ENCODE measurements around the gene HS6ST2.

- TF ChIP-seq ZNF677 (tag by site-specific recombination; IDR thresholded peaks at IDR 0.05) (no peak), ZBTB1 (tag by site-specific recombination; IDR thresholded peaks at IDR 0.05) (no peak), ZNF426 (tag by site-specific recombination; IDR thresholded peaks at IDR 0.05) (no peak), ZNF626 (tag by site-specific recombination; IDR thresholded peaks at IDR 0.05) (no peak), REST (tag by site-specific recombination; IDR thresholded peaks at IDR 0.05) (no peak), ZFP3 (tag by site-specific recombination; IDR thresholded peaks at IDR 0.05; ENCODE audit: low read depth) (no peak), ZNF707 (tag by site-specific recombination; IDR thresholded peaks at IDR 0.05) (no peak)
- TF ChIP-seq, protein P1, sequence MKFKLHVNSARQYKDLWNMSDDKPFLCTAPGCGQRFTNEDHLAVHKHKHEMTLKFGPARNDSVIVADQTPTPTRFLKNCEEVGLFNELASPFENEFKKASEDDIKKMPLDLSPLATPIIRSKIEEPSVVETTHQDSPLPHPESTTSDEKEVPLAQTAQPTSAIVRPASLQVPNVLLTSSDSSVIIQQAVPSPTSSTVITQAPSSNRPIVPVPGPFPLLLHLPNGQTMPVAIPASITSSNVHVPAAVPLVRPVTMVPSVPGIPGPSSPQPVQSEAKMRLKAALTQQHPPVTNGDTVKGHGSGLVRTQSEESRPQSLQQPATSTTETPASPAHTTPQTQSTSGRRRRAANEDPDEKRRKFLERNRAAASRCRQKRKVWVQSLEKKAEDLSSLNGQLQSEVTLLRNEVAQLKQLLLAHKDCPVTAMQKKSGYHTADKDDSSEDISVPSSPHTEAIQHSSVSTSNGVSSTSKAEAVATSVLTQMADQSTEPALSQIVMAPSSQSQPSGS (tag by site-specific recombination; IDR thresholded peaks at IDR 0.05; ENCODE audit: low read depth): no peak
- TF ChIP-seq, protein P2, sequence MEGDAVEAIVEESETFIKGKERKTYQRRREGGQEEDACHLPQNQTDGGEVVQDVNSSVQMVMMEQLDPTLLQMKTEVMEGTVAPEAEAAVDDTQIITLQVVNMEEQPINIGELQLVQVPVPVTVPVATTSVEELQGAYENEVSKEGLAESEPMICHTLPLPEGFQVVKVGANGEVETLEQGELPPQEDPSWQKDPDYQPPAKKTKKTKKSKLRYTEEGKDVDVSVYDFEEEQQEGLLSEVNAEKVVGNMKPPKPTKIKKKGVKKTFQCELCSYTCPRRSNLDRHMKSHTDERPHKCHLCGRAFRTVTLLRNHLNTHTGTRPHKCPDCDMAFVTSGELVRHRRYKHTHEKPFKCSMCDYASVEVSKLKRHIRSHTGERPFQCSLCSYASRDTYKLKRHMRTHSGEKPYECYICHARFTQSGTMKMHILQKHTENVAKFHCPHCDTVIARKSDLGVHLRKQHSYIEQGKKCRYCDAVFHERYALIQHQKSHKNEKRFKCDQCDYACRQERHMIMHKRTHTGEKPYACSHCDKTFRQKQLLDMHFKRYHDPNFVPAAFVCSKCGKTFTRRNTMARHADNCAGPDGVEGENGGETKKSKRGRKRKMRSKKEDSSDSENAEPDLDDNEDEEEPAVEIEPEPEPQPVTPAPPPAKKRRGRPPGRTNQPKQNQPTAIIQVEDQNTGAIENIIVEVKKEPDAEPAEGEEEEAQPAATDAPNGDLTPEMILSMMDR (tag by site-specific recombination; IDR thresholded peaks at IDR 0.05): no peak
Measured at GRCh38 chrX:133005616-133006015, 47.2 kb upstream of the HS6ST2 start.
